H54 (cell line): Measurements from ENCODE around the gene OCSTAMP.

Experiments used
- DNase-seq: peaks from one replicate; pipeline ENCODE4 v3.0.0; 2011; ENCODE audit warnings: low spot score, mixed read lengths; ENCODE audit not compliant: insufficient read length
- FAIRE-seq: peaks from 3 replicates; lab custom pipeline; 2011; peaks lifted over from hg19 to GRCh38; lab: Jason Lieb, UNC
- POLR2A ChIP-seq: IDR thresholded peaks from 2 replicates; pipeline ENCODE4 v1.6.1; 2011; ENCODE audit warnings: low read depth, mild to moderate bottlenecking, low read length

The OCSTAMP gene

DNA sequence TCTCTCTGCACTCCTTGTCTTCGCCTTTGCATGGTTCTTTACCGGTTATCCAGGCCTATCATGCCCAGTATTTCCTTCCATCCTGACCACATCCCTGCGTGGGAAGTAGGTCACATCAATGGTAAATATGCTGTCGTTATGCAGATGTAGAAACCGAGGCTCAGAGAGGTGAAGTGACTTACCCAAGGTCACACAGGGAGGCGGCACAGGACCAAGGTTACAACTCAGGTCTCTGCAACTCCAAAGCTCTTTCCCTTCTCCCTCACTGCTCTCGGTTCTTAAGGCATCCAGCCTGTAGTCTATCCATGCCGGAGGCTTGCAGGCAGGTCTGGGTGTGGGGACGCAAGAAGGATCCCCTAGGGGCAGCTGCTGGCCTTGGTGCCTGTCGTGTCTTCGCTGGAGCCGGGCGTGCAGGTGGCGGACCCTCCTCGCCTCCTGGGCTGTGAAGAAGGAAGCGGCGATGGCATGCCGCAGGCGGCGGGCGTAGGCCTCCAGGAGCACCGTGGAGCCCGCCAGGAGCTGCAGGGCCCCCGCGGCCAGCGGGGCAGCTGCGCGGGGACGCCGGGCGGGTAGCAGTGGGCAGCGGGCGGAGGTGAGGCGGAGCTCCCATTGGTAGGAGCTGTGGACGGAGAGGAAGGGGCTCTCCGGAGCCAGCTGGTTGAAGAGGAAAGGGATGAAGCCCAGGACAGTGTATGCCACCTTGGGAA is 9.1 kb downstream of the OCSTAMP start:
- TF ChIP-seq POLR2A = no peak
- FAIRE-seq = no peak
- DNase-seq = no peak

- no peak for FAIRE-seq
- TF ChIP-seq POLR2A = no peak
These were observed 11.3 kb downstream of the OCSTAMP start for GRCh38 chr20:46539113-46539512.

DNA sequence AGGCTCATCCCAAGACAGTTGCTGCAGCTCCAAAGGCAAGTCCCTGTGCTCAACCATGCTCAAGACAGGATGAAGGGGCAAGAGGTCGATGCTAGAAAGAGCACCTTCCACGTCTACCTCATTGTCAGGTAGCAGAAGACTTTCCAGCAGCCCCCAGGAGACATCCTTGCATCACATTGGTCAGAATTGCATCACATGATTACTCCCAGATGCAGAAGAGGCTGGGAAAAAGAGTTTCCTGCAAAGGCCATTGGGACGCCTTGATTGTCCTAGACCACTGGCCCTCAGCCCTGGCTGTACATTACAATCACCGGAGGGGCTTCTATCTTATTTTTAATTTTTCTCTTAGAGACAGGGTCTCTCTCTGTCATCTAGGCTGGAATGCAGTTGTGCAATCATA is 19.8 kb downstream of the OCSTAMP start:
- TF ChIP-seq POLR2A = no peak
- DNase-seq (no peak), FAIRE-seq (no peak)

More at GRCh38 chr20:46539113-46539512, 11.3 kb downstream of the OCSTAMP start:
- no peak for DNase-seq

DNA sequence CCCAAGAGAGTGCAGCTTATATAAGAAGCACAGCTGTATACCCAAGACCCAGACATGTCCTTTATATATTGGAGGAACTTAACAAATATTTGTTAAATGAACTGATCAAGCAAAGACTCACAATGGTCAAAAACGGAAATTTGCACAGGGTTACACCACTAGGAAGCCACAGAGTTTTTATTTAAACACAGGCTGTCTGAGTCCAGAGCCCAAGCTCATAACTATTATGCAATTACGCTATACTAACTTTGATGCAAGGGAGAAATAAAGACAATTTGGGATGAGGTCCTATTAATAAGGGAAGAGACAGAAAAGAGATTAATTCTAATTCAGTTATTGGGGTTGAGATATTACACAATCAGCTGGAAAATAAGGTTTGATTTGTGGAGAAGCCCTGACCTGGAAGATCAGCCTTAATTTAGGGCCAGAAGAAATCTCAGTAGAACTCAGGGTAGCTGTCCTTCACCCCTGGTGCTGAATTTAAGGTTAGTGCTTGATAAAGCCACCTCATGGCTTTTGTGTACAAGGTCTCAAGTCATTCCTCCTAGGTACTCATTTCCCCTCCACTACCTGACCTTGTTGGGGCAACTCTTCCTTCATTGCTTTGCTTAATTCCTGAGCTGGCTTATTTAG is 26.6 kb downstream of the OCSTAMP start:
- no peak for TF ChIP-seq POLR2A
- DNase-seq (no peak), FAIRE-seq (no peak)

- FAIRE-seq = no peak
- DNase-seq = no peak
- TF ChIP-seq POLR2A = no peak
These were observed 27.3 kb downstream of the OCSTAMP start for GRCh38 chr20:46523108-46523507.

- DNase-seq (peak; percentile 28), FAIRE-seq (no peak)
- TF ChIP-seq POLR2A = no peak
These were observed 29.4 kb downstream of the OCSTAMP start for GRCh38 chr20:46520976-46521579.

GRCh38 chr20:46520540-46520939 is 29.9 kb downstream of the OCSTAMP start:
- DNase-seq (no peak), FAIRE-seq (no peak)
- TF ChIP-seq POLR2A = no peak

- DNase-seq = no peak
- FAIRE-seq = no peak
- TF ChIP-seq POLR2A = no peak
These were observed 30.9 kb downstream of the OCSTAMP start for GRCh38 chr20:46519471-46520068.

- no peak for DNase-seq
- no peak for FAIRE-seq
- TF ChIP-seq POLR2A = peak; percentile 35; the same call in 1 of the 2 replicates
These were observed 37.3 kb downstream of the OCSTAMP start, which contains the start of gene ZNF334 for GRCh38 chr20:46512943-46513844. TSS of gene ZNF334 (minus strand) at chr20:46513559. CDS start at chr20:46512102, 1,457 bp downstream.

DNA sequence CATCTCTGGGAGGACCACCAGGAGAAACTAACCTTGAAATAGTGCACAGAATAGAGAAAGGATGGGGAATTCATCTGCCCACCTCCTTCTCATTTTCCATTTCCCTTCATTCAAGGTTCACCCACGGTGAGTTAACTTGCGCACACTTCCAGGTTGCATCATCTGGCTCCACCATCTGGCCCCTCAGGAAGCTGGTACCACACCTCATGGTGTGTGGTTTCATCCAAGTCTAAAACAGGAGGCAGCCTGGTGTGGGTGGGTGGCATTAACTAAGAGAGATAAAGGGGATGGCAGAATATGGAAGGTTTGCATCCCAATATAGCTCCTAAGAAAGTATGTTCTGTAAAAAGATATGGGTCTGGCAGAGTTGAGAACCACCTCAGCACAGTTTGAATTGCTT is 40.9 kb downstream of the OCSTAMP start:
- FAIRE-seq (no peak), DNase-seq (no peak)
- no peak for TF ChIP-seq POLR2A

DNA sequence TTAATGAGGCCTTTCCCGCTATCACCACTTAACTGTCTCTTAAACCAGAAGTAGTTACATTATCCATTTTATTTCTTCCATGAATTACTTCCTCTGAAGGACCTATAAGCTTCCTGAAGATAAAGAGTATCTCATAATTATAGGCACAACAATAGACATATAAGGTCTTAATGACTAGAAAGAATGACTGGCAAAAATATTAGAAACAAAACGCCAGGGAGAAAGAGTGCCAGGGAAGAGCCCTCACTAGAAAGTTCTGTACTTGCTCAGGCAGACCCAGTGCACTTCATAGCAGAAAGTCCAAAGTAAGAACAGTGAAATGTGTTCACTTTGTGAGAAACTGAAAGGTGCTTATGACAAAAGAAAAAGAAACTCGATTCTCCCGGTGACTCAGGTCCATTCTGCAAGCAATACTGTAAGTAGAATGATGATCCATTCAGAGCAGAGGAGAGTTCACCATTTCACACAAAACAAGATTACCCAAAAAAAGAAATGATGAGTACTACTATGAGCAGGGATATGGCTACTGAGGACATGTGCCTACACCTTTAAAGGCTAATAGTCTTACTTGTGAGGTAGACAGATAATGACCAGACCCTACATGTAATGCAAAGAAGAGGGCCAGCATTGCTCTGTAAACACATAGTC is 42.6 kb downstream of the OCSTAMP start:
- TF ChIP-seq POLR2A = no peak
- DNase-seq = no peak
- no peak for FAIRE-seq

GRCh38 chr20:46505506-46505905 is 44.9 kb downstream of the OCSTAMP start:
- no peak for DNase-seq

DNA sequence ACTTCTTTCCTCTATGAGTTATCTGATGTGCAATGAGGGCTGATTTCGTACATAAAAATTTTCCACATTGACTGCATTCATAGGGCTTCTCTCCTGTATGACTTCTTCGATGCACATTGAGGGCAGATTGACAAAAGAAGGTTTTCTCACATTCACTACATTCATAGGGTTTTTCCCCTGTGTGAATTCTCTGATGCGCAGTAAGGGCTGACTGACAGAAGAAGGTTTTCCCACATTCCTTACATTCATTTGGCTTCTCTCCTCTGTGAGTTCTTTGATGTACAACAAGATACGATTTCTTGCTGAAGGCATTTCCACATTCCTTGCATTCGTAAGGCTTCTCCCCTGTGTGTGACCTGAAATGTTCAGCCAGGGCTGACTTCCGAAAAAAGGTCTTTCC is 48.5 kb downstream of the OCSTAMP start:
- TF ChIP-seq POLR2A = no peak
- no peak for FAIRE-seq

More at GRCh38 chr20:46505506-46505905, 44.9 kb downstream of the OCSTAMP start:
- no peak for FAIRE-seq
- no peak for TF ChIP-seq POLR2A

More for the DNA sequence above, 48.5 kb downstream of the OCSTAMP start:
- no peak for DNase-seq
